ENCODE results near the gene SORL1.
A peak's percentile ranks its signal among the peaks of the same experiment; 100 is the strongest.

The SORL1 gene

DNA sequence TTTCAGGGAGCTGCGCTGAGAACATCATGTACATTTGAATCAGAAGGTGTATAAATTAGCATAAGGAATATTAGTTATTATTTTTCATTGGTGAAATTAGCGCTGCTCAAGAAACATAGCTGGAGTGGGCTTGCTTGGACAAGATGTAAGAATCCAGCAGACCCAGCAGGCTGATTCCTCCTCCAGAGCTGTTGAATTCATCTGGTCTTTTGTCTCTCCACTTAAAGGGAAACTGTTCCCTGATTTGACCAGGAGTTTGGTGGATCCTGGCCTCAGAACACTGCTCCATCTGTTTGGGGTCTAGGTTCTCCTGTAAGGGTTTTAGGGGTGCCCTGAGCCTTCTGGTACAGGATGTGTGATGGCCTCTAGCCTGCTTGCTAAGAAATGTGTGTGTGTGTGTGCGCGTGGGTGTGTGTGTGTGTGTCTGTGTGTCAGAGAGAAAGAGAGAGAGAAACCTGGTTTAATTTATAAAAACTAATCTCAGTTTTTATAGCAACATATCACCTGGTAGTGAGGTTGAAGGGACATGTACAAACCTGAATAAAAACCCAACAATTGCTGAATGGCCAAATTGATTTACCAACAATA lies 8.3 kb upstream of the SORL1 start:
- Histone ChIP-seq H3K79me2 (ENCODE audit: insufficient read depth, low read length) (no peaks in the 10 kb centered on the region), H3K4me2 (ENCODE audit: insufficient read depth, low read length) (no peak overlapping the region), H3K36me3 (ENCODE audit: insufficient read depth, low read length) (no peaks in the 10 kb centered on the region), H3K27ac (ENCODE audit: low read length) (no peak overlapping the region), H3K9me3 (ENCODE audit: insufficient read depth, low read length, severe bottlenecking) (no peaks in the 10 kb centered on the region), H2AFZ (ENCODE audit: low read depth, low read length) (no peak overlapping the region), H3K27me3 (ENCODE audit: insufficient read depth, low read length, poor library complexity) (no peaks in the 10 kb centered on the region), H3K4me3 (ENCODE audit: low read depth in 1 of 2, low read length in 2 of 2) (no peak overlapping the region), H4K20me1 (ENCODE audit: insufficient read depth, low read length) (no peaks in the 10 kb centered on the region), H3K9ac (ENCODE audit: low read depth, low read length) (no peak overlapping the region), H3K4me1 (ENCODE audit: insufficient read depth, low read length) (peaks cover 30% of the 10 kb centered on the region)
- DNase-seq (peak; percentile 24), ATAC-seq (ENCODE audit: insufficient read depth, low read depth) (no peak)
- TF ChIP-seq CTCF (IDR thresholded peaks at IDR 0.05; ENCODE audit: borderline replicate concordance, extremely low read depth, low read length, poor library complexity, severe bottlenecking) (no peak), EZH2 (IDR thresholded peaks at IDR 0.05; ENCODE audit: borderline replicate concordance, low read depth, low read length, severe bottlenecking) (no peak)

DNA sequence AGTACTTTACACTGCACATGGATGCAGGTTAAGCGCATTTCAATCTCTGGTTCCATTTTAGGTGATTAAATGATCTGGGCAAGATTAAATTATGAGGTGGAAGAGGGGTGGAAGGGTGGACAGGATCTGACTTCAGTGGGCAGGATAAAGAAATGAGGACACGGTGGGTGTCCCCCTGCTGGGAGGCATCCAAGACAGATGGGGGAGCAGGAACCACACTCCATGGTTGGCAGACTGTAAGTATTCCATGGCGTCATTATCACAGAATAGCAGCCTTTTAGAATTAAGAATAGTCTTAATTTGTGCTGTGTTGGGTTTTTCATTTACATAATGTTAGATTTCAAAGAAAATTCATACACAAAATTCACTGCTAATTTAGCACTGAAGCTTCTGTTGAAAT lies 7.6 kb upstream of the SORL1 start:
- Histone ChIP-seq H3K9ac (ENCODE audit: low read depth, low read length) (no peak overlapping the region), H2AFZ (ENCODE audit: low read depth, low read length) (no peak overlapping the region), H3K36me3 (ENCODE audit: insufficient read depth, low read length) (no peaks in the 10 kb centered on the region), H3K4me3 (ENCODE audit: low read depth in 1 of 2, low read length in 2 of 2) (no peak overlapping the region), H4K20me1 (ENCODE audit: insufficient read depth, low read length) (no peaks in the 10 kb centered on the region), H3K27me3 (ENCODE audit: insufficient read depth, low read length, poor library complexity) (no peaks in the 10 kb centered on the region), H3K4me2 (ENCODE audit: insufficient read depth, low read length) (no peak overlapping the region), H3K79me2 (ENCODE audit: insufficient read depth, low read length) (no peaks in the 10 kb centered on the region), H3K9me3 (ENCODE audit: insufficient read depth, low read length, severe bottlenecking) (no peaks in the 10 kb centered on the region), H3K4me1 (ENCODE audit: insufficient read depth, low read length) (peaks cover 36% of the 10 kb centered on the region), H3K27ac (ENCODE audit: low read length) (no peak overlapping the region)
- TF ChIP-seq EZH2 (IDR thresholded peaks at IDR 0.05; ENCODE audit: borderline replicate concordance, low read depth, low read length, severe bottlenecking): no peak
- TF ChIP-seq CTCF (IDR thresholded peaks at IDR 0.05; ENCODE audit: borderline replicate concordance, extremely low read depth, low read length, poor library complexity, severe bottlenecking): no peak
- DNase-seq: no peak
- ATAC-seq (ENCODE audit: insufficient read depth, low read depth): no peak

DNA sequence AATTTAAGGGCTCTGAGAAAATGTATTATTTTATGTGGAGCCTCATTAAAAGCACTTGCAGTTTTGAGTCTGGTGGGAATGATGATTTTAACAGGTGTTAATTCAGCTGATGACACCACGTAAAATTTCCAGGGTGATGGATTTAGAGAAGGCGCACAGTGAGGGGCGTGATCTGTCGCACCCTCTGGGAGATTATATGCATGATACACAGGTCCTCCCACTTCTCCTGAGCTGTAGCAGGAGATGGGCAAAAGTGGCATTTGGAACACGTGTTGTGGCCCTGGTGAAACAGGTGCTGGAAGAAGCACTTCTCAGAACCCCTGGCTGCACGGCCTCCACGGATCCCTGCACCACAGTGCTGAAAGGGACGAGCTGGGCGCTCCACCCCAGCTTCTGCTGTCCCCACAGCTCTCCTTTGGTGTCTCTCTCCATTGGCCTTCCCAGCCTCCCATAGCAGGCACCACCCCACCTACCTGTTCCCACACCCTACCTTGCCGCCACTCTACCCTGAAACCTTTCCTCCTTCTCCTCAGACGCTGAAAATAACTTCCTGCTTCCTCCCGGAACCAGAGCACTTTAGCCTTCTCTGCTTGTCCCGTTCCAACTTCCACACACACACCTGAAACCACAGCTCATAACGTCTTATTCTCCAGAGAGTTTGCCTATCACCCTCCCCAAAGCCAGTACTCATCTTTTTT lies 6.9 kb upstream of the SORL1 start:
- Histone ChIP-seq H3K79me2 (ENCODE audit: insufficient read depth, low read length) (no peaks in the 10 kb centered on the region), H2AFZ (ENCODE audit: low read depth, low read length) (no peak overlapping the region)
- TF ChIP-seq CTCF (IDR thresholded peaks at IDR 0.05; ENCODE audit: borderline replicate concordance, extremely low read depth, low read length, poor library complexity, severe bottlenecking): no peak
- no peak for TF ChIP-seq EZH2 (IDR thresholded peaks at IDR 0.05; ENCODE audit: borderline replicate concordance, low read depth, low read length, severe bottlenecking)

More for the DNA sequence above, 6.9 kb upstream of the SORL1 start:
- H3K27me3 ChIP-seq (ENCODE audit: insufficient read depth, low read length, poor library complexity): no peaks in the 10 kb centered on the region
- H3K4me2 ChIP-seq (ENCODE audit: insufficient read depth, low read length): no peak overlapping the region
- no peaks in the 10 kb centered on the region for H3K36me3 ChIP-seq (ENCODE audit: insufficient read depth, low read length)
- peaks cover 36% of the 10 kb centered on the region for H3K4me1 ChIP-seq (ENCODE audit: insufficient read depth, low read length)
- H3K4me3 ChIP-seq (ENCODE audit: low read depth in 1 of 2, low read length in 2 of 2): no peak overlapping the region
- H3K27ac ChIP-seq (ENCODE audit: low read length): peak overlapping the region; percentile 66
- DNase-seq: peak; percentile 37
- ATAC-seq (ENCODE audit: insufficient read depth, low read depth): peak; percentile 64
- no peaks in the 10 kb centered on the region for H3K9me3 ChIP-seq (ENCODE audit: insufficient read depth, low read length, severe bottlenecking)
- no peaks in the 10 kb centered on the region for H4K20me1 ChIP-seq (ENCODE audit: insufficient read depth, low read length)
- no peak overlapping the region for H3K9ac ChIP-seq (ENCODE audit: low read depth, low read length)
